Renal cortex interstitium (tissue), 15 donors: Measurements from ENCODE around the gene SOCS2. TPM values are rescaled to one million over a fixed set of nuclear protein-coding genes. Genes with fewer than 3 reads are reported as not detected.

Source experiments
- DNase-seq, 11 donors: peaks; one replicate each; pipeline ENCODE4 v3.0.0-alpha.2; 2013; ENCODE audit warnings: low read depth in 9 of 11, low spot score in 4 of 11; ENCODE audit errors: extremely low read depth in 1 of 11
- long read RNA-seq, 16 experiments: transcript quantifications; one replicate each; lab custom pipeline, GENCODE V29; 2026
- polyA plus RNA-seq, 3 donors: library from polyadenylated mRNA; unstranded; fragments of 120-200 nt; gene quantifications; one replicate each; pipeline ENCODE4 v1.2.1, GENCODE V29; 2013; ENCODE audit not compliant: insufficient read length in 3 of 3

The SOCS2 gene, protein sequence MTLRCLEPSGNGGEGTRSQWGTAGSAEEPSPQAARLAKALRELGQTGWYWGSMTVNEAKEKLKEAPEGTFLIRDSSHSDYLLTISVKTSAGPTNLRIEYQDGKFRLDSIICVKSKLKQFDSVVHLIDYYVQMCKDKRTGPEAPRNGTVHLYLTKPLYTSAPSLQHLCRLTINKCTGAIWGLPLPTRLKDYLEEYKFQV
- 10 to 100 TPM; 32.2 to 38.9 (median 32.6) TPM for polyA plus RNA-seq
- long read RNA-seq, donor 1, partial matches to known transcripts, result 0 of 9 reads
- long read RNA-seq, donor 1, other reads (novel, unspliced or antisense), result 0 of 9 reads
- long read RNA-seq, donor 2, transcript SOCS2-202 (3 exons, 1,065 nt), result major isoform, 5 of 8 reads
- long read RNA-seq, donor 2, partial matches to known transcripts, result 0 of 8 reads
- long read RNA-seq, donor 2, other reads (novel, unspliced or antisense), result 0 of 8 reads
- long read RNA-seq, donor 3, transcript SOCS2-210 (2 exons, 1,716 nt), result major isoform, 8 of 20 reads
- long read RNA-seq, donor 3, transcript SOCS2-202 (3 exons, 1,065 nt), result minor isoform, 7 of 20 reads
- long read RNA-seq, donor 3, partial matches to known transcripts, result 0 of 20 reads
- long read RNA-seq, donor 3, other reads (novel, unspliced or antisense), result 0 of 20 reads
- long read RNA-seq, donor 4, transcript SOCS2-202 (3 exons, 1,065 nt), result major isoform, 6 of 12 reads
- long read RNA-seq, donor 4, partial matches to known transcripts, result 0 of 12 reads
- long read RNA-seq, donor 4, other reads (novel, unspliced or antisense), result 0 of 12 reads
- long read RNA-seq, donor 5, result 0 reads
- long read RNA-seq, donor 6, transcript SOCS2-210 (2 exons, 1,716 nt), result minor isoform, 5 of 20 reads
- long read RNA-seq, donor 6, transcript SOCS2-206 (3 exons, 2,391 nt), result major isoform, 6 of 20 reads
- long read RNA-seq, donor 6, partial matches to known transcripts, result 7 of 20 reads
- long read RNA-seq, donor 6, other reads (novel, unspliced or antisense), result 0 of 20 reads
- long read RNA-seq, donor 7, transcript SOCS2-202 (3 exons, 1,065 nt), result major isoform, 6 of 16 reads
- long read RNA-seq, donor 7, partial matches to known transcripts, result 0 of 16 reads
- long read RNA-seq, donor 7, other reads (novel, unspliced or antisense), result 0 of 16 reads
- long read RNA-seq, donor 8, transcript SOCS2-206 (3 exons, 2,391 nt), result major isoform, 9 of 38 reads
- long read RNA-seq, donor 8, transcript SOCS2-210 (2 exons, 1,716 nt), result minor isoform, 8 of 38 reads
- long read RNA-seq, donor 8, partial matches to known transcripts, result 15 of 38 reads
- long read RNA-seq, donor 8, other reads (novel, unspliced or antisense), result 0 of 38 reads
- long read RNA-seq, donor 9, partial matches to known transcripts, result 0 of 12 reads
- long read RNA-seq, donor 9, other reads (novel, unspliced or antisense), result 0 of 12 reads
- long read RNA-seq, donor 10, transcript SOCS2-202 (3 exons, 1,065 nt), result major isoform, 7 of 13 reads
- long read RNA-seq, donor 10, partial matches to known transcripts, result 0 of 13 reads
- long read RNA-seq, donor 10, other reads (novel, unspliced or antisense), result 0 of 13 reads
- long read RNA-seq, donor 11, transcript SOCS2-202 (3 exons, 1,065 nt), result major isoform, 7 of 13 reads
- long read RNA-seq, donor 11, partial matches to known transcripts, result 0 of 13 reads
- long read RNA-seq, donor 11, other reads (novel, unspliced or antisense), result 0 of 13 reads
- long read RNA-seq, donor 12, partial matches to known transcripts, result 0 of 7 reads
- long read RNA-seq, donor 12, other reads (novel, unspliced or antisense), result 0 of 7 reads
- long read RNA-seq, donor 13, result 0 reads
- long read RNA-seq, donor 14, partial matches to known transcripts, result 0 of 10 reads
- long read RNA-seq, donor 14, other reads (novel, unspliced or antisense), result 0 of 10 reads
- long read RNA-seq, donor 15, partial matches to known transcripts, result 0 of 4 reads
- long read RNA-seq, donor 15, other reads (novel, unspliced or antisense), result 0 of 4 reads
- long read RNA-seq, donor 16, transcript SOCS2-202 (3 exons, 1,065 nt), result major isoform, 11 of 25 reads
- long read RNA-seq, donor 16, transcript SOCS2-206 (3 exons, 2,391 nt), result minor isoform, 9 of 25 reads
- long read RNA-seq, donor 16, partial matches to known transcripts, result 0 of 25 reads
- long read RNA-seq, donor 16, other reads (novel, unspliced or antisense), result 0 of 25 reads

DNA sequence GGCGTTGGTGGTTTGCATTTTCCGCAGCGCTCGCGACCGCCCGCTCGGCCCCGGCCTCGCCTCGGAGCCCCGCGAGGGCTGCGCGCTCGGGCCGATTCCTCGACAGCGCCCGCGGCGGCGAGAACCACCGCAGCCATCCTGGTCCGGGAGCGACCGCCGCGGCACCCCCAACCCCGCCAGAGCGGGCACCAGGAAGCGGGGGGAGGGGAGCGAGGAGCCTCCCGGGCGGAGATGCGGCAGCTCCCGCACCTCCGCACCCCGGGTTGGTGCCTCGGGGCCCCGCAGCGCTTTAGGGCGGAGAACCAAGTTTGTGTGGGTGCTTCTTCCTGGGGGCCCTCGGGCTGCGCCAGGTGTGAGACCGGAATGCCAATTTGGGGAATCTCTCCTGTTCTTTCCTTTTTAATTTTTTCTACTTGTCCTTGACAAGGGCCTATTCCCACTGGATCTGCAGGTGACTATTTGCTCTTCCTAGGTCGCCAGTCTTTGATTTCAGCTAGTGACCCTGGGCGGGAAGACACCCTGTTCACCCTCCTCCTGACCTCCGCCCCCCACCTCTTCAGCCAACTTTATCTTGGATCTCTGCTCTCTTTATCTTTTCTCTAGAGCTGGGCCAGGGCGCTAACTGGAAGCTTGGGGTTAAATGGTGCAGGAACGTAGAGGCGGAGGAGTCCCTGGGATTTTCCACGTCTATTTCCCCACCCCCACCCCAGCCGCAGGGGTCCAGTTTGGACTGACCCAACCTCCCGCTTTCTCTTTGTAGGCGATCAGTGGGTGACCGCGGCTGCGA is at the start of gene SOCS2:
SOCS2 (plus strand) TSS at position 751 of the 787 bp plus-strand sequence. CDS start 223 bp downstream, outside the sequence.
- DNase-seq, result peak in 2 of 11 donors; percentile 32 to 35

DNA sequence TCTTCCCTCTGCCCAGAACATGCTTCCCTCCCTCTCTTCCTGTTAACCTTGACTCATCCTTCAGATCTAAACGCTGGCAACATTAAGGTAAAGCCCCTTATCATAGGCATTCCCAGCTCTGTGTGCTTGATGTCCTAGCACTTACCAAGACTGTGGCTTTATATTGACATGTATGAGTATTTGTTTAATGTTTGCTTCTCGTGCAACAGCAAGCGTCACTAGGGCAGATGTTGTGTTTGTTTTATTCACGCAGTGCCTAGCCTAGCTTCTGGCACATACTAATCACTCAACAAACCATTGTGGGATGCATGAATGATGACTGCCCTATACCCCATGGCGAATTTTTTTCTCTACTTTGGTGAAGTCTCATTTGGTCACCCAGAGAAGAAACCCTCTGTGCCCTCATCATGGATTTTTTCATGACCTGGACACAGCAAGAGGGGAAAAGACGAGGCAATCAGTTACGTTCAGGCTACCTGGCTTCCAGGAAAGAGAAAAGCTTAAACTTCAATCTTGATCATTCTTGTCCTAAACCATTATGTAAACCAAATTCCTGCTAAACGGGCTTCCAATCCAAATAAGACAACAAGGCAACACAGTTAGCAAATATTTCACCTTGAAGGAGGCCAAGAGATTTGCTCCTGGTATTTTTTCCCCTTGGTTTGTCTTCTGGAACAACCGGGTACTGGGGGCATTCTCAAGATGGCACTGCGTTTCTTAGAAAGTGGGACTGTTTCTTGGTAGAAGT is 47.9 kb upstream of the SOCS2 start:
- DNase-seq, result no peak

GRCh38 chr12:93526786-93527428 is 45.6 kb upstream of the SOCS2 start:
- no peak for DNase-seq

- DNase-seq, result no peak
These were observed 42.1 kb upstream of the SOCS2 start for GRCh38 chr12:93530358-93530757.

DNA sequence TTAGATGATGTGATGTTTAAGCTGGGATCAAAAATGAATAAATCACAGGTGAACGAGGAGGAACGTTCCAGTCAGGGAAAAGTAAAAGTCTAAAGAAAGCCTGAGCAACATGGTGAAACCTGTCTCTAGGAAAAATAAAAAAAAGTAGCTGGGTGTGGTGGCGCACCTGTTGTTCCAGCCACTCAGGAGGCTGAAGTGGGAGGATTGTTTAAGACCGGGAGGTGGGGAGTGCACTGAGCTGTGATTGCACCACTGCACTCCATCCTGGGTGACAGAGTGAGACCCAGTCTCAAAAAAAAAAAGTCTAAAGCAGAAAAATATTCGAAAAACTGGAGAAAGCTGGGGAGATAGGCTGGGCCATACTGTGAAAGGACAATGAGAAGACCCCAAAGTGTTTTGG is 39.2 kb upstream of the SOCS2 start:
- DNase-seq, result no peak

DNA sequence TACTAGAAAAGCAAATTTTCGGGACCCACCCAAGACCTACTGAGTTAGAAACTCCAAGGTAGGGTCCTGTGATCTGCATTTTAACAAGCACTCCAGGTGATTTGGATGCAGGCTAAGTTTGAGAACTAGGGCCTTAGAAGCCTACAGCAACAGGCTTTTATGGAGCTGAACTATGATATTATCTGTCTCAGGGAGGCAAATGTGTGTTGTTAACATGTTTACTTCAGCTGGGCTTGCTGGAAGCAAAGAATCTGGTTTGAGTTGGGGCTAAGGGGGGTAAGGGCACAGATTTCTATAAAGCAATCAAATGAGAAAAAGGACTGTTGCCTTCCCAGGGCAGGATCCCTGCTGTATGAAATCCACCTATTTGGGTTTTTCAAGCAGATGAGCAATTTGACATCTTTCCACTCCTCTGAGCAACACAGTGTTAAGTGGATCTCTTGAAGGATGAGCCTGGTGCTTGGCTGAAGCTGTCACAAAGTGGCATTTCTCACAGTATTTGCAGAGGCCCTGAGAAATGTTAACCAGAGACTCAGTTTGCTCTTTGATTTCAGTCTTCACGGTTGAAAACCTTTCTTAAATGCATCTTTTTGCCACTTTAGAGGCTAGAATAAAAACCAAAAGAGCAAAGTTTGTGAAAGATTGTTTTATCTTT is 36.2 kb upstream of the SOCS2 start:
- no peak for DNase-seq

GRCh38 chr12:93536766-93537488 is 35.5 kb upstream of the SOCS2 start:
- DNase-seq, result no peak

GRCh38 chr12:93537769-93538168 is 34.7 kb upstream of the SOCS2 start:
- no peak for DNase-seq

DNA sequence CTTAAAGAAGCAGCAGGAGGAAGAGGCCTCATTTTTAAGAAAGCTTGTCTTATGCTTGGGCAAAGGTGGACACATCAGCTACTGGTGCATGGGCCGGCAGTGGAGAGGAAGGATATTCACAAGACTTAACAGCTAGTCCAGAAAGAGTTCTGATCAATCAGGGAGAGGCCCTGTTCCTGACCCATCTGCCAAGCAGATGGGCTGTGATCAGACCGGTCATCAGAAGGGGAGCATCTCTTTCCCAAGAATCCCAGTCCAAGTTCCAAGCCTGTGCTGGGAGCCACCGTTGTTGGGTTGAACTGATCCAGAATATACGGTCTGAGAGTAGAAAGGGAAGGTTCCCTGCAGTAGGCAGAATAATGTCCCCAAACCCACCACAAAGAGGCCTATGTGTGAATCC is 32.7 kb upstream of the SOCS2 start:
- no peak for DNase-seq

DNA sequence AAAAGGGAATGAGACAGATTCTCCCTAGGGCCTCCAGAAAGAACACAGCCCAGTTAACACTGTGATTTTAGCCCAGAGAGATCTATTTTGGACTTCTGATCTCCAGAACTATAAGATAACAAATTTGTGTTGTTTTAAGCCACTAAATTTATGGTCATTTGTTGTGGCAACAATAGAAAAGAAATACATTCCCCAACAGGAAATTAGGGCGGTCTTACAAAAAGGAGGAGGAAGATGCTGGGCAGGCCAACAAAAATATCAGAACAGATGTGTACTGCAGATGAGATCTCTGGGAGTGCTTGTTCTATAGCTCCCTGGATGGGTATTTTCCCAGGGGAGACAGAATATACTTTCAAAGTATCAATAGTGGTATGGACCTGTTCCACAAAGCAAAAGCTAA is 32.0 kb upstream of the SOCS2 start:
- DNase-seq, result peak in 10 of 11 donors; percentile 15 to 53 (median 32)

DNA sequence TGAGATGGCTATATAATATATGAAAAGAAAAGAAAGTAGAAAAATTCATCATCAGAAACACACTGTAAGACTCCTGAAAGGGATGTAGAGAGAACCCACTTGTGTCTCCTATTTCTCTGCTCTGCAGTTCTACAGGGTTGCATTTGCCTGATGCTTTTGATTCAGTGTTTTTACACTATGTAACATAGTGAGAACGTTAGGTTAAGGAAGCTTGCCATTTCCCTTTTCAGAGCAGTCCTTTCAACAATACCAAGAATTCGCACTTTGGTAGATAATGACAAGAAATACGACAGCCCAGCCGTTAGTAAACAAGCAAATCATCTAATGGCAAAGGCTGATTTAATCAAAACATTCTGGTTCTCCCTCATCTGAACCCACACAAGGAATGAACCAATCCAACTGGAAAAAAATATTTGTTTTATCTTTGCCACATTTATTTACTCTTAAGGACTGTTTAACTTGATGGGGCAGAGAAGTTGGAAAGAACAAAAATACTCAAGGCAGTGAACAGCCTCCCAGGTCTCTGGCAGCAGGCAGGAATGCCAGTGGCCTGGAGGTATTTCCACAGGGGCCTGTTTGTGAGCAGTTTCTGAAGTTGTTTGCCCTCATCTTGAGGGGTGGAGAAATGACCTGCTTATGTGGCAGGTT is 30.8 kb upstream of the SOCS2 start:
- no peak for DNase-seq

GRCh38 chr12:93547778-93548177 is 24.7 kb upstream of the SOCS2 start:
- no peak for DNase-seq

DNA sequence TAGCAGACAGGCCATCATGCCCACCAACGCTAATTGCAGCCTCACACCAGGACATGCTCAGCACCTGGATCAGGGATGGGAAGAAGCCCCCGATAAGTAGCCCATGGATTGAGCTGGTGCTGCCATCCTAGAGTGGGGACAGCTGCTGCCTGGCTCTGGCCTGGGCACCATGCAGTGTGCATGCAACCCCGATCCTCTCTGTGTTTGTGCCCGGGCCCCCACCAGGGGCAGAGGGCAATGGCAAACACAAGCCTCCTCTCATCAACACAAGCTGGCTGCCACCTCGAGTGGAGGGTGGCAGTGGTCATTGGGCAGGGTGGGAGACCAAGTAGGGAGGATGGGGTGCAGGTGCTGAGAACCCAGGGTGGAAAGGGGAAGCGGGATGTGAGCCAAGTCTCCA is 23.3 kb upstream of the SOCS2 start:
- DNase-seq, result no peak
